Neural progenitor cell (in vitro differentiated cells): ENCODE data around the gene PRRX2.

Experiments
- EZH2 ChIP-seq: fragments of 200-600 bp; sonication (generic); IDR thresholded peaks from 2 replicates; pipeline ENCODE4 v1.6.1; 2017; ENCODE audit warnings: antibody characterized with exemption, mild to moderate bottlenecking, moderate library complexity
- TF ChIP-seq, protein P1 (sequence below): fragments of 200-600 bp; sonication (generic); IDR thresholded peaks from 2 replicates; pipeline ENCODE4 v1.5.1; 2017; ENCODE audit warnings: antibody characterized with exemption, mild to moderate bottlenecking

DNA sequence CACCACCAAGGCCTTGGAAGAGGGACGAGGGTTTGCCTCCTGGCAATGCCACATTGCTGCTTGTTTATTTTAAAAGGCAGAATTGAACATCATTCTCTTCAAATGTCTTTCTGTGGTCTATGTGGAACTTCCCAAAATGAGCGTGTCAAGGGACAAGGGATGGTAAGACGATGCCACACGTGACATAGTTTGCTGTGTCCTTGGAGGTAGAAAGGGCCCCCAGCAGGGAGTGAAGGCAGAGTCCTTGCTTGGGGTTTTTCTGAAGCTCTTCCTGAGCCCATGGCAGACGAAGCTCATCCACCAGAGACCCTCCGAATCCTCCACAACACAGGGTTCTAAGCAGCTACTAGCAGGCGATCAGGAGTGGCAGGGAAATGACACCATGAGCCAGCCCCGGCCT is 28.3 kb downstream of the PRRX2 start:
- TF ChIP-seq, protein P1, sequence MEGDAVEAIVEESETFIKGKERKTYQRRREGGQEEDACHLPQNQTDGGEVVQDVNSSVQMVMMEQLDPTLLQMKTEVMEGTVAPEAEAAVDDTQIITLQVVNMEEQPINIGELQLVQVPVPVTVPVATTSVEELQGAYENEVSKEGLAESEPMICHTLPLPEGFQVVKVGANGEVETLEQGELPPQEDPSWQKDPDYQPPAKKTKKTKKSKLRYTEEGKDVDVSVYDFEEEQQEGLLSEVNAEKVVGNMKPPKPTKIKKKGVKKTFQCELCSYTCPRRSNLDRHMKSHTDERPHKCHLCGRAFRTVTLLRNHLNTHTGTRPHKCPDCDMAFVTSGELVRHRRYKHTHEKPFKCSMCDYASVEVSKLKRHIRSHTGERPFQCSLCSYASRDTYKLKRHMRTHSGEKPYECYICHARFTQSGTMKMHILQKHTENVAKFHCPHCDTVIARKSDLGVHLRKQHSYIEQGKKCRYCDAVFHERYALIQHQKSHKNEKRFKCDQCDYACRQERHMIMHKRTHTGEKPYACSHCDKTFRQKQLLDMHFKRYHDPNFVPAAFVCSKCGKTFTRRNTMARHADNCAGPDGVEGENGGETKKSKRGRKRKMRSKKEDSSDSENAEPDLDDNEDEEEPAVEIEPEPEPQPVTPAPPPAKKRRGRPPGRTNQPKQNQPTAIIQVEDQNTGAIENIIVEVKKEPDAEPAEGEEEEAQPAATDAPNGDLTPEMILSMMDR: no peak
- no peak for TF ChIP-seq EZH2
